ENCODE results near the gene STK39.

STK39 gene

GRCh38 chr2:168165985-168166901, 81.2 kb downstream of the STK39 start:
- peak overlapping the region; percentile 50 for H3K27ac ChIP-seq
- peaks cover 83% of the 10 kb centered on the region for H3K36me3 ChIP-seq
- no peak overlapping the region for H3K4me3 ChIP-seq
- no peaks in the 10 kb centered on the region for H3K27me3 ChIP-seq
- H3K4me2 ChIP-seq: peak overlapping the region; percentile 57
- TF ChIP-seq Cebpa-rat (IDR thresholded peaks at IDR 0.05): no peak
- no peaks in the 10 kb centered on the region for H4K20me1 ChIP-seq
- no peaks in the 10 kb centered on the region for H3K9me3 ChIP-seq
- peak overlapping the region; percentile 12; the same call in 1 of the 2 replicates for H3K9ac ChIP-seq
- H3K4me1 ChIP-seq: peaks cover 76% of the 10 kb centered on the region

GRCh38 chr2:168165397-168165796, 82.0 kb downstream of the STK39 start:
- peaks cover 82% of the 10 kb centered on the region for H3K36me3 ChIP-seq
- no peaks in the 10 kb centered on the region for H3K27me3 ChIP-seq
- peak overlapping the region; percentile 12; the same call in 1 of the 2 replicates for H3K9ac ChIP-seq
- peak overlapping the region; percentile 57 for H3K4me2 ChIP-seq
- TF ChIP-seq Cebpa-rat (IDR thresholded peaks at IDR 0.05): no peak
- no peaks in the 10 kb centered on the region for H3K9me3 ChIP-seq
- no peak overlapping the region for H3K4me3 ChIP-seq
- no peaks in the 10 kb centered on the region for H4K20me1 ChIP-seq
- peaks cover 76% of the 10 kb centered on the region for H3K4me1 ChIP-seq
- peak overlapping the region; percentile 50 for H3K27ac ChIP-seq

GRCh38 chr2:168160897-168161296, 86.5 kb downstream of the STK39 start:
- Histone ChIP-seq H3K27ac (no peak overlapping the region), H3K36me3 (peaks cover 86% of the 10 kb centered on the region), H3K9ac (no peak overlapping the region), H3K27me3 (no peaks in the 10 kb centered on the region), H3K4me3 (no peak overlapping the region), H4K20me1 (no peaks in the 10 kb centered on the region), H3K4me2 (peak overlapping the region; percentile 41; the same call in 1 of the 2 replicates), H3K4me1 (peaks cover 76% of the 10 kb centered on the region), H3K9me3 (no peaks in the 10 kb centered on the region)
- TF ChIP-seq Cebpa-rat (IDR thresholded peaks at IDR 0.05): no peak

GRCh38 chr2:168159754-168160585, 87.4 kb downstream of the STK39 start:
- Histone ChIP-seq H3K4me2 (peak overlapping the region; percentile 41), H4K20me1 (no peaks in the 10 kb centered on the region), H3K4me1 (peaks cover 76% of the 10 kb centered on the region), H3K9ac (peak overlapping the region; percentile 16; the same call in 1 of the 2 replicates), H3K9me3 (no peaks in the 10 kb centered on the region), H3K4me3 (no peak overlapping the region), H3K27ac (peak overlapping the region; percentile 63), H3K27me3 (no peaks in the 10 kb centered on the region), H3K36me3 (peaks cover 79% of the 10 kb centered on the region)
- TF ChIP-seq Cebpa-rat (IDR thresholded peaks at IDR 0.05): no peak

- no peak for TF ChIP-seq Cebpa-rat (IDR thresholded peaks at IDR 0.05)
- Histone ChIP-seq H3K4me2 (peak overlapping the region; percentile 92), H3K9ac (no peak overlapping the region), H3K36me3 (peaks cover 65% of the 10 kb centered on the region), H3K4me1 (peaks cover 76% of the 10 kb centered on the region), H4K20me1 (no peaks in the 10 kb centered on the region), H3K9me3 (no peaks in the 10 kb centered on the region), H3K27me3 (no peaks in the 10 kb centered on the region), H3K27ac (peak overlapping the region; percentile 66), H3K4me3 (no peak overlapping the region)
These were observed 88.8 kb downstream of the STK39 start for GRCh38 chr2:168158586-168158985.

- peak overlapping the region; percentile 92 for H3K4me2 ChIP-seq
- H3K27ac ChIP-seq: peak overlapping the region; percentile 66
- H3K36me3 ChIP-seq: peaks cover 59% of the 10 kb centered on the region
- H3K9me3 ChIP-seq: no peaks in the 10 kb centered on the region
- TF ChIP-seq Cebpa-rat (IDR thresholded peaks at IDR 0.05): no peak
- no peak overlapping the region for H3K9ac ChIP-seq
- no peaks in the 10 kb centered on the region for H4K20me1 ChIP-seq
- peaks cover 83% of the 10 kb centered on the region for H3K4me1 ChIP-seq
- no peak overlapping the region for H3K4me3 ChIP-seq
- H3K27me3 ChIP-seq: no peaks in the 10 kb centered on the region
These were observed 89.5 kb downstream of the STK39 start for GRCh38 chr2:168157926-168158325.

- Histone ChIP-seq H3K4me2 (peak overlapping the region; percentile 92), H3K4me3 (no peak overlapping the region), H3K36me3 (peaks cover 53% of the 10 kb centered on the region), H3K27me3 (no peaks in the 10 kb centered on the region), H3K4me1 (peaks cover 91% of the 10 kb centered on the region), H3K27ac (peak overlapping the region; percentile 89), H4K20me1 (no peaks in the 10 kb centered on the region), H3K9ac (peak overlapping the region; percentile 21; the same call in 1 of the 2 replicates), H3K9me3 (no peaks in the 10 kb centered on the region)
- no peak for TF ChIP-seq Cebpa-rat (IDR thresholded peaks at IDR 0.05)
These were observed 90.3 kb downstream of the STK39 start for GRCh38 chr2:168157070-168157469.

DNA sequence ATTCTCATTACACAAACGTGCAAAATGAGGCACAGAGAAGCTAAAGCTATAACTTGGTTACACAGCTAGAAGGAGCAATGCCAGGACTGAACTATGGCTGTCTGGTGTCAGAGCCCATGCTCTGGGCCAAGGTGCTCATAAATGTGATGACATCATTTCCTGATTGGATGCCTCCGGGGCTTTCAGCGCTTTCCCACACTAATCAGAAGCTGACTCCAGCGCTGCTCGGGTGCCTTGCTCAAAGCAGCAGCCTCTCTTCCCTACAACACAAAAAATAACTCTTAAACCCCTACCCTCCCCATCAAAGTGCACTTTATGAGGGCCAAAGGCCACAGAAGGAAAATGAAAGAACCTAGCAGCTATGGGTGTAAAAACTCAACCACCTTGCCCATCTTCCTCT, 90.7 kb downstream of the STK39 start:
- no peak for TF ChIP-seq Cebpa-rat (IDR thresholded peaks at IDR 0.05)
- H3K4me2 ChIP-seq: peak overlapping the region; percentile 92
- H3K4me3 ChIP-seq: no peak overlapping the region
- H3K27me3 ChIP-seq: no peaks in the 10 kb centered on the region
- peaks cover 95% of the 10 kb centered on the region for H3K4me1 ChIP-seq
- H3K27ac ChIP-seq: peak overlapping the region; percentile 89
- H3K9ac ChIP-seq: peak overlapping the region; percentile 21; the same call in 1 of the 2 replicates
- H3K9me3 ChIP-seq: no peaks in the 10 kb centered on the region
- no peaks in the 10 kb centered on the region for H4K20me1 ChIP-seq
- peaks cover 48% of the 10 kb centered on the region for H3K36me3 ChIP-seq

- Histone ChIP-seq H3K4me3 (no peak overlapping the region), H4K20me1 (no peaks in the 10 kb centered on the region), H3K27ac (peak overlapping the region; percentile 89), H3K4me2 (peak overlapping the region; percentile 92), H3K9ac (no peak overlapping the region; the same call in 1 of the 2 replicates), H3K4me1 (peaks cover 100% of the 10 kb centered on the region), H3K27me3 (no peaks in the 10 kb centered on the region), H3K36me3 (peaks cover 44% of the 10 kb centered on the region), H3K9me3 (no peaks in the 10 kb centered on the region)
- no peak for TF ChIP-seq Cebpa-rat (IDR thresholded peaks at IDR 0.05)
These were observed 91.7 kb downstream of the STK39 start for GRCh38 chr2:168155680-168156079.
